HG03280 (cell line): ENCODE measurements around the gene OR3A3.
"Not testable (repeated sequence)": the region's sequence is repeated elsewhere in the genome, so short reads cannot be mapped to it uniquely, and the experiment has no call there.

Experiments
- ATAC-seq: cut with Tn5 transposase; IDR thresholded peaks from one replicate; pipeline ENCODE4 v1.9.1; 2021; ENCODE audit warnings: mild to moderate bottlenecking, moderate library complexity; ENCODE audit not compliant: unreplicated experiment

OR3A3 gene

GRCh38 chr17:3411070-3411469 is at the start of gene OR3A3:
Gene OR3A3 (plus strand): TSS chr17:3411370.
- ATAC-seq: no peak

GRCh38 chr17:3371167-3371566 is 40.0 kb upstream of the OR3A3 start:
- not testable (repeated sequence) for ATAC-seq

GRCh38 chr17:3378321-3378720 is 32.8 kb upstream of the OR3A3 start:
- ATAC-seq: no peak

- ATAC-seq: no peak
These were observed 29.2 kb upstream of the OR3A3 start for GRCh38 chr17:3381957-3382356.

- ATAC-seq: no peak
These were observed 25.0 kb upstream of the OR3A3 start, which contains the start of gene OR3A2 for GRCh38 chr17:3385869-3386816. Gene OR3A2 (minus strand): TSS chr17:3386308.

GRCh38 chr17:3389791-3390190 is 21.4 kb upstream of the OR3A3 start:
- ATAC-seq: no peak

- not testable (repeated sequence) for ATAC-seq
These were observed 13.4 kb upstream of the OR3A3 start for GRCh38 chr17:3397801-3398200.

GRCh38 chr17:3398310-3398709 is 12.9 kb upstream of the OR3A3 start, which contains the start of gene OR1E1:
Gene OR1E1 (minus strand): TSS chr17:3398410. CDS start chr17:3398410, 0 bp downstream.
- no peak for ATAC-seq

GRCh38 chr17:3400055-3400454 is 11.1 kb upstream of the OR3A3 start:
- ATAC-seq: no peak

GRCh38 chr17:3401786-3402185 is 9.4 kb upstream of the OR3A3 start:
- no peak for ATAC-seq

- not testable (repeated sequence) for ATAC-seq
These were observed 7.3 kb upstream of the OR3A3 start for GRCh38 chr17:3403856-3404255.

- ATAC-seq: not testable (repeated sequence)
These were observed 1.0 kb downstream of the OR3A3 start for GRCh38 chr17:3412216-3412615.

GRCh38 chr17:3415610-3416009 is 4.4 kb downstream of the OR3A3 start:
- no peak for ATAC-seq

- ATAC-seq: no peak
These were observed 7.1 kb downstream of the OR3A3 start for GRCh38 chr17:3418222-3418621.

GRCh38 chr17:3433215-3433614 is 22.0 kb downstream of the OR3A3 start:
- not testable (repeated sequence) for ATAC-seq

GRCh38 chr17:3433741-3434140 is 22.6 kb downstream of the OR3A3 start, which contains the start of gene OR1E2:
Gene OR1E2 (minus strand): TSS chr17:3433841. CDS start chr17:3433841, 0 bp downstream.
- no peak for ATAC-seq

GRCh38 chr17:3438368-3438767 is 27.2 kb downstream of the OR3A3 start:
- no peak for ATAC-seq

GRCh38 chr17:3440451-3440850 is 29.3 kb downstream of the OR3A3 start:
- ATAC-seq: no peak

- ATAC-seq: no peak
These were observed 36.5 kb downstream of the OR3A3 start for GRCh38 chr17:3447625-3448024.

GRCh38 chr17:3448059-3448665 is 37.0 kb downstream of the OR3A3 start:
- ATAC-seq: no peak

GRCh38 chr17:3466355-3466754 is 55.2 kb downstream of the OR3A3 start:
- ATAC-seq: not testable (repeated sequence)

- ATAC-seq: no peak
These were observed 58.4 kb downstream of the OR3A3 start for GRCh38 chr17:3469529-3469928.
